COLO668 (cell line): ENCODE measurements around the gene CLK2.
A peak's percentile ranks its signal among the peaks of the same experiment; 100 is the strongest.
"Not testable (repeated sequence)": the region's sequence is repeated elsewhere in the genome, so short reads cannot be mapped to it uniquely, and the experiment has no call there.

Source experiments
- DNase-seq: peaks from one replicate; lab custom pipeline; 2025; ENCODE audit not compliant: unreplicated experiment; lab: John Stamatoyannopoulos, UW

Gene CLK2

DNA sequence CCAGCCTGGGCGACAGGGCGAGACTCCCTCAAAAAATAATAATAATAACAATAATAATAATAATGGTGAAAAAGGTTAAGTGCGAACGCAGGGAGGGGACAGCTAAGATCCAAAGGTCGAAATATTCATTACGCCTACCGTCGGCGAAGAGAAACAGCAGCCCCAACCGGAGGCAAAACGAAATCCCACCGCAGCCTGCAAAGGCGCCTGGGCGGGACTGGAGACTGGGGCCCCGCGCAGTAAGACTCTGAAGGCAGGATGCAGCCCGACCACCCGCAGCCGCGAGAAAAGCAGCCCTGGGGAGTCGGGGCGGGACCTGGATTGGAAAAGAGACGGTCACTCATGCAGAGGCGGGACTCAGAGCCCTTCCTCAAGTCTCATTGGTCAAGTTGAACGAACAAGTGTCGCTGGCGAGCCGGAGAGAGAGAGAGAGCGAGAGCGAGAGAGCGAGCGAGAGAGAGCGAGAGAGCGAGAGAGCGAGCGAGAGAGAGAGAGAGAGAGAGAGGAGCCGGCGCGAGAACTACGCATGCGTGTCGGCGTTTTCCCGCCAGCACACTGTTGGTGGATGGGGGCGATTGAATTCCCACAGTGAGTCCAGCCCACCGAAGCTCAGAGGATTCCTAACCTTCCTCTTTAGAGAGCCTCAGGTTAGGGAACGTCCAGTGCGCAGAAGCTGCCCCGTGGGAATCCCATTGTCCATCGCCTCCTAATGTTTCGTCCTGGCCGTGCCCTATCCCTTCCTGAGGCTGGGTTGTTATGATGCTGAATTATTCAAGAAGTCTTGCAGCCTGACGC lies 28.7 kb downstream of the CLK2 start:
- peak; percentile 99 for DNase-seq

DNA sequence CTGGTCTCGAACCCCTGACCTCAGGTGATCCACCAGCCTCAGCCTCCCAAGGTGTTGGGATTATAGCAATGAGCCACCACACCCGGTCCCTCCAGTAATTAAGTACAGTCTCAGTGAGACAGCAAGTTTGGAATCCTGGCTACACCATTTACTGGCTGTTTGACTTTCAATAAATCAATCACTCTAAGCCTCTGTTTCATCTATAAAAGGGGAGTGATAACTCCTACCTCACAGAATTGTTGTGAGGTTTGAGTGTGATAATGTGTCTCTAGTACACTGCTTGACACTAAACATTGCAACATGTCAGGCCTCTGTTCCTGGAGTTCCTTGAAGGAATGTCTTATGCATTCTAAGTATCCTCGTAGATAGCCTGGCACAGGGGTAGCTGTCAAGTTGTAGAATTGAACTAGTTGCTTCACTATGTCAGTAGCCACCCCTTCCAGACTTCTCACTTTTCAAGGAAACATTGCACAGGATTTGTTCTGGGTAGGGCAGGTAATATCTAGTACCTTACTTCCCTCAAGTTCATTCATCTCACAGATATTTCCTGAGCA lies 30.4 kb downstream of the CLK2 start:
- DNase-seq = no peak

DNA sequence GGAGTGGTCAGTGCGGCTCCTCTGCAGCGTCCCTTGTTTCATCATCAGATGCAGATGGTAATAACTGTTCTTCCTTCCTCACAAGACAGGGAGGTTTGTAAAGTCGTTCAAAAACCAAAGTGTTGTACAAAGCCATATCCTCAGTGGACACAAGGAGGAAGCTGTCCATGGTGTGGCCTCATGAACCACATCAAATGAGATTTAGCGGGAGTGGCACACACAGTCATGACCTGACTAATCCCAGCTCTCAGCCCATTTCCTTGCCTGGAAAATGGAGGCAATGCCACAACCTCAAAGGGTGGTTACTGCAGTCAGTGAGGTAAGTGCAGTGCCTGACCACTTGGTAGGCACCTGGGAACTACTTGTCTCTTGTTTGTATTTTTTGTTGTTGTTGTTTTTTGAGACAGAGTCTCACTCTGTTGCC lies 31.5 kb downstream of the CLK2 start:
- DNase-seq = no peak

DNA sequence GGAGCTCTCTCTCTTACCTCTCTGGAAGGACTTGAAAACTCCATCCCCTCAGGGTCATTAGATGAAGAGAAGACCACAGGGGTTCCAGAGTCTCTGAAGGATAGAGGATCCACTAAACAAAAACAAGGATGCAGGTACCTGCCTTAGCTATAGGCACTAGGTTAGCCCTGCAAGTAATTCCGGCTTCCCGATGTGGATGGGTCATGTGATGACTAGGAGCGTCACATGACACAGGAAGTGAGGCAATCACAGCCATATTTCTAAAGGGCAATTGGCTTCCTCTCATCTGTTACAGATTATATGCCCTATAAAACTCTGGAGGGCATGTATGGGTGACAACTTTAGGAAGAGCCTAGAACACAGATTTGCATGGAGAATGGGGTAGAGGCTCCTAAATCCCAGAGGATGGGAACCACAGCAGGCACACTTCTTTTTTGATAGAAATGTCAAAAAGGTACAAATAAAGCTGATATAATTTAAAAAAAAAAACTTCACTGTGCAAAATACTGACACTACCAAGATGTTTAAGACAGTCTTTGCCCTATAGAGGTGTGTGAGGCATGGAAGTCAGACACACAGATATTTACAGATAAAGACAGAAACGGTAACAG lies 32.1 kb downstream of the CLK2 start:
- DNase-seq = peak; percentile 72

DNA sequence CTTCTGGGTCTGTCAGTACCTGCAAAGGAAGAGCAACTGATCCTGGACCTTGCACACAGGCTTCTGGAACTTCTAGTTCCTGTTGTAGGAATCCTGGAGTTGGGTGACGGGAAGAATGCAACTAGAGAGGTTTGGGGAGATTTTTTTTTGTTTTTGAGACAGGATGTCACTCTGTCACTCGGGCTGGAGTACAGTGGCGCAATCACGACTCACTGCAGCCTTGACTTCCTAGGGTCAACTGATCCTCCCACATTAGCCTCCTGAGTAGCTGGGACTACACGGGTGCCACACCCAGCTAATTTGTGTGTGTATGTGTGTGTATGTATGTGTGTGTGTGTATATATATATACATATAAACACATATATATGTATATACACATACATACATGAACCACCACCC lies 36.9 kb downstream of the CLK2 start:
- DNase-seq = no peak

DNA sequence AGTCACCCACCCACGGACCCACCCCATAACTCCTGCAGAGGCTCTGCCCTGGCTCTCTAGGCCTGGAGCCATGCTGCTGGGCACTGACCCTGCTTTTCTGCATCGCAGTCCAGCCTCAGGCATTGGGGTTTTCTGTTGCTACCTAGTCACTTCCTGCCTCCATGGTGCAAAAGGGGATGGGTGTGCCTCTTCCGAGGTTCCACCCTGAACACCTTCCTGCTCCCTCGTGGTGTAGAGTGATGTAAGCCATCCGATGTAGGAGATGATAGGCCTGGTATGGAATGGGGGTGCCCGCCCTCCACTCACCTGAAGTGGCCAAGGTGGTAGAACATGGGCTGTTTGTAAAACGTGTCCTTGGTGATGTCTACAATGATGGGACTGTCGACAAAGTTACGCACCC lies 37.9 kb downstream of the CLK2 start:
- not testable (repeated sequence) for DNase-seq

DNA sequence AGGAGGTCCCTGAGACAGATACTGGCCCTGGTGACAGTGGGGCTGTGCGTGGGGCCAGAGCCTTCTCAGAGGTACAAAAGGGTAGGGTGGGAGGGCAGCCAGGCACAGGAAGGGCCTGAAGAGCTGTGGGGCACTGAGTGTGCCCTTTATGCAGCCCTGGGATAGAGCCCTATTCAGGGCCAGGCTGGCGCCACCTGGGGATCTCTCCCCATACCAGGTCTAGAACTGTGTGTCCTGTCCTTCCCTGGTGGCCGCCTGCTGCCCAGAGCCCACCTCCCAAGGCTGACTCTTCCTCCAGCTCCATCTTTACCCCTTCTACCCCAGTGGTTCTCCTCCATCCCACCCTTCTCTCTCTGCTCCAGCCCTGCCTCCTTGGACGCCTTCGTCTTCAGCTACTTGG lies 39.8 kb downstream of the CLK2 start:
- not testable (repeated sequence) for DNase-seq

DNA sequence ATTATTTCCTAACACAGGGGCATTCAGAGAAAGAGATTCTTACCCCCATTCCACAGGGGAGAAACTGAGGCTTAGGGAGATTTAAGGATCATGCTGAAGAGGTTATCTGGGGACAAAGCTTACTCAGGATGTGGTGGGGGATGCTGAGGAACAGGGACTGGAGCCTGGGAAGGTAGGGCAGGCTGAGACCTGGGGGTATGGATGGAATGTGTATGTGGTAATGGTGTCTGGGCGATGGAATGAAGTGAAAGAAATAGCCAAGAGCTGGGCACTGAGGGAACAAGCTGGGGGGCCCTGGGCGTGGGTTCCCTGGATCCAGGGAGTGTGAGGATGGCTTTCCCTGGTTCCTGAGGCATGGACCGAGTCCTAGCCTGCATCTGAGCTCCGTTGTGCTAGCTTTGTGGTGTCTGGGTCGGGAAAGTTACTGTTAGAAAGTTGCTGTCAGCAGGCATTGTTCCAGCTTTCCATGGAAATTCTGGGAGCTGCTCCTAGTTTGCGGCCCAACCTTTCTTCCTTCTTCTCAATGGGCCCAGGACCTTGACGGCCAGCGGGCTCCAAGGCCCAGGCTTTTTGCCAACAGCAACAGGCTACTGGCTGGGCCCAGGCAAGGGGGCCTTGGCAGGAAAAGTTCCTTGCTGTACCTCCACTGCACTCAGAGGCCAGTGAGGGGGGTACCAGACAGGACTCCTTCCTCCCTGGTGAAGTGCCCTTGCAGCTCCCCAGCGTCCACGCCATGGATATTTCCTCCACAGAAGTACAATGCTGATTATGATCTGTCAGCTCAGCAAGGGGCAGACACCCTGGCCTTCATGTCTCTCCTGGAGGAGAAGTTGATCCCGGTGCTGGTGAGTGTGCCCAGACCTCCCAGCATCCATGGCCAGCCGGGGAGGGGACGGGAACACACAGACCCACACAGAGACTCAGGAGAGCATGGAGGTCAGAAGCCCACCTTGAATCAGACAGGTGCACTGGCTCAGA lies 41.0 kb downstream of the CLK2 start:
- not testable (repeated sequence) for DNase-seq

DNA sequence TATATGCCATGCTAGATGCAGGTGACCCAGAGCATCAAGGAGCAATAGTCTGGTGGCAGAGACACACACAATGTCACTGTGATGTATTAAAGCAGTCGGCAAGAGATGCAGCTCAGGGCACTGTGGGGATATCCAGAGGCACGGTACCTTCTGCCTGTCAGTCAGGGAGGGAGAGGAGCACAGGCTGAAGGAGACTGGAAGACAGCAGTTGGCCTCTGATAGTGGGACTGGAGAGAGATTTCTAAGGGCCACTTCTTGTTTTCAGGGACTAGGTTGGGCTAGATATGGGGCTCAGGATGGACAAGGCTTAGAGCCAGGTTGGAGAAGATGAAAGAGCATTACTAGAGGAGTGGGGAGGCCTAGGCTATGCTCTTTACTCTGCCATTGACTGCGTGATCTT lies 42.0 kb downstream of the CLK2 start:
- not testable (repeated sequence) for DNase-seq

DNA sequence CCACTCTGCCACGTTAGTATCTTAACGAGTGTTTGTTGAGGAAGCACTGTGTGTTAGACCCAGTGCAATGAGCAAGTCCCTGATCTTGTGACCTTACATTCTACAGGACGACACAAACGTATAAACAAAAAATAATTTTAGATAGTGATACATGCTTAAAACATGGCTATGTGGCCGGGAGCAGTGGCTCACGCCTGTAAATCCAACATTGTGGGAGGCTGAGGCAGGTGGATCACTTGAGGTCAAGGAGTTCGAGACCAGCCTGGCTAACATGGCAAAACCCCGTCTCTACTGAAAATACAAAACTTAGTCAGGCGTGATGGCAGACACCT lies 45.2 kb downstream of the CLK2 start:
- no peak for DNase-seq

DNA sequence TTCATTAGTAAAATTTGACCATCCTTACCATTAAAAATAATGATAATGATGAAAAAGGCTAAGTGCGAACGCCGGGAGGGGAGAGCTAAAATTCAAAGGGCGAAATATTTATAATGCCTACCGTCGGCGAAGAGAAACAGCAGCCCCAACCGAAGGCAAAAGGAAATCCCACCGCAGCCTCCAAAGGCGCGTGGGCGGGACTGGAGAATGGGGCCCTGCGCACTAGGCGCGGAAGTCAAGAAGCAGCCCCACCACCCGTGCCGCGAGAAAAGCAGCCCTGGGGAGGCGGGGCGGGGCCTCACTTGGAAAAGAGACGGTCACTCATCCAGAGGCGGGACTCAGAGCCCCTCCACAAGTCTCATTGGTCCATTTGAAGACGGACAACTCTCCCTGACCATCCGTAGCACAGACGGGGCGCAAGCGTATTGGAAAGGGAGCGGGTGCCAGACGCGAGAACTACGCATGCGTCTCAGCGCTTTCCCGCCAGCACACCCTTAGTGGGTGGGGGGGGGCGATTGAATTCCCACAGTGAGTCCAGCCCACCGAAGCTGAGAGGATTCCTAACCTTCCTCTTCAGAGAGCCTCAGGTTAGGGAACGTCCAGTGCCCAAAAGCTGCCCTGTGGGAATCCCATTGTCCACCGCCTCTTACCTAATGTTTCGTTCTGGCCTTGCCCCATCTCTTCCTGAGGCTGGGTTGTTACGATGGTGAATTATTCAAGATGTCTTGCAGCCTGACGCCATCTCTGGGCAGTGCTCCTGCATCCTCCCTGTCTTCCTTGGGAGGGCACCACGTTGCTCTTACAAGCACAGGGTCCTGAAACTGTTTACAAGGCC lies 45.8 kb downstream of the CLK2 start:
- DNase-seq = peak; percentile 99

DNA sequence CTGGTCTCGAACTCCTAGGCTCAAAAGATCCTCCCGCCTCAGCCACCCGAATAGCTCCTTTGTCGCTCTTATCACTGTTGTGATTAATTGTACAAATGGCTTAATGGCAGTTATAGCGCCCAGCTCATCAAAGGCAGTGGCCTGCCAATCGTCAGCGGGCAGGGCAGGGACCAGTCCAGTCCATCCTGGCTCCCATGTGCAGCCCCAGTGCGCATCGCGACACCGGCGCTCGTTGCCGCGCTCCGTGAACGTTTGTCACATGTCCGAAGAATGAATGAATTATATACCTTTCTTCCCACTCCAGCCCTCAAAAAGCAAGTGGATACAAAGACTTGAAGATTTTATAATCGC lies 46.4 kb downstream of the CLK2 start:
- DNase-seq = peak; percentile 81

DNA sequence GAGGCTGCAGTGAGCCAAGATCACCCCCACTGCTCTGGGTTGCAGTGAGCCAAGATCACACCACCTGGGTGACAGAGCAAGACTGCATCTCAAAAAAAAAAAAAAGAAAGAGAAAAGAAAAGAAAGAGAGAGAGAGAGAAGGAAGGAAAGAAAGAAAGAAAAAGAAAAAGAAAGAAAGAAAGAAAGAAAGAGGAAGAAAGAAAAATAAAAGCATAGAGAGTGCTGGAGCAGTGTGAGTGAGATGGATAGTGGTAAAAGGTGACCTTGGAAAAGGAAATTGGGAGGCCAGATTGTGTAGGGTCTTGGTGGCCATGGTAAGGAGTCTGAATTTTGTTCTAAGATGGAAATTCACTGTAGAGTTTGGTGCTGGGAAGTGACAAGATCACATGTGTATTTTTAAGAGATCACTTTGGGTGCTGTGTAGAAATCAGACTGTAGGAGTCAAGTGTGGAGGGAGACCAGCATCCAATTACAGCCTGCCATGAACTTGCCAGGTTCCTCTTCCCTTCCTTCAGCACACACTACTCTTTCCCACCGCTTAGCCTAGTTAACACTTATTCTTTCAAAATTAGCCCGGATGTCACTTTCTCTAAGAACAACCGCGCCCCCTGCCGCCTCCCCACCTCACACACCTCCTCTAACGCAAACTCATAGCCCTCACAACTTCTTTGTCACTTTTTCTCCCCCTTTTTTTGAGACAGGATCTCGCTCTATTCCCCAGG lies 47.0 kb downstream of the CLK2 start:
- peak; percentile 73 for DNase-seq

DNA sequence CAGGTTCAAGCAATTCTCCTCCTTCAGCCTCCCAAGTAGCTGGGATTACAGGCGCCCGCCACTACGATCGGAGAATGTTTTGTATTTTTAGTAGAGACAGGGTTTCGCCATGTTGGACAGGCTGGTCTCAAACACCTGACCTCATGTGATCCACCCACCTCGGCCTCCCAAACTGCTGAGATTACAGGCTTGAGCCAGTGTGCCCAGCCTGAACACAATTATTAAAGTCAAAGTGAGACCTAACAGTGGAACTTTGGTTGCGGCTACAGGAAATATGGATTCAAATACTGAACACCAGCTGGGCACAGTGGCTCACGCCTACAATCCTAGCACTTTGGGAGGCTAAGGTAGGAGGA lies 47.9 kb downstream of the CLK2 start:
- DNase-seq = not testable (repeated sequence)

DNA sequence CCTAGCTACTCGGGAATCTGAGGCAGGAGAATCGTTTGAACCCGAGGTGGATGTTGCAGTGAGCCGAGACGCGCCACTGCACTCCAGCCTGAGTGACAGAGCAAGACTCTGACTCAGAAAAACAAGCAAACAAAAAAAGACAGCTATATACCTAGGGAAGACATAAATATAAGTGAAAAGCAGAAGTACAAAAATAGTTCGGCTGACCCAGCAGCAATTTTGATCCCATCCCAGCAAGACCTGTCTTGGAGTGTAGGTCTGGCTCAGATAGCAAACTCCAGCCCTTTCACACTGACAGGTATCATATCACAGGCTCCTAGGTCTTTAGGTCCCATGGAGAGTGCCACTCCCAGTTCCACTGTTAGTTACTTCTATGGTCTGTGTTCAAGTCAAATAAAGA lies 50.3 kb downstream of the CLK2 start:
- DNase-seq = no peak

DNA sequence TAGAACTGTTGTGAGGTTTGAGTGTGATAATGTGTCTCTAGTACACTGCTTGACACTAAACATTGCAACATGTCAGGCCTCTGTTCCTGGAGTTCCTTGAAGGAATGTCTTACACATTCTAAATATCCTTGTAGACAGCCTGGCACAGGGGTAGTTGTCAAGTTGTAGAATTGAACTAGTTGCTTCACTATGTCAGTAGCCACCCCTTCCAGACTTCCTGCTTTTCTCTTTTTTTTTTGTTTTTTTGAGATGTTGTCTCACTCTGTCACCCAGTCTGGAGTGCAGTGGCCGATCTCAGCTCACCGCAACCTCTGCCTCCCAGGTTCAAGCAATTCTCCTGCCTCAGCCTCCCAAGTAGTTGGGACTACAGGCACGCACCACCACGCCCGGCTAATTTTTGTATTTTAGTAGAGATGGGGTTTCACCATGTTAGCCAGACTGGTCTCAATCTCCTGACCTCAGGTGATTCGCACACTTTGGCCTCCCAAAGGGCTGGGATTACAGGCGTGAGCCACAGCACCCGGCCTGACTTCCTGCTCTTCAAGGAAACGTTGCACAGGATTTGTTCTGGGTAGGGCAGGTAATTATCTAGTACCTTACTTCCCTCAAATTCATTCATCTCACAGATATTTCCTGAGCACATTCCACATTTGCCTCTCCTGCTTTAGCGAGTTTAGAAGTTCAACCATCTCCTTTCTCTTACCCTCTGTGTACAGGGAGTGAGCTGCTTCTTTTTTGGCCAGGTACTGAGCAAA lies 52.9 kb downstream of the CLK2 start:
- not testable (repeated sequence) for DNase-seq

DNA sequence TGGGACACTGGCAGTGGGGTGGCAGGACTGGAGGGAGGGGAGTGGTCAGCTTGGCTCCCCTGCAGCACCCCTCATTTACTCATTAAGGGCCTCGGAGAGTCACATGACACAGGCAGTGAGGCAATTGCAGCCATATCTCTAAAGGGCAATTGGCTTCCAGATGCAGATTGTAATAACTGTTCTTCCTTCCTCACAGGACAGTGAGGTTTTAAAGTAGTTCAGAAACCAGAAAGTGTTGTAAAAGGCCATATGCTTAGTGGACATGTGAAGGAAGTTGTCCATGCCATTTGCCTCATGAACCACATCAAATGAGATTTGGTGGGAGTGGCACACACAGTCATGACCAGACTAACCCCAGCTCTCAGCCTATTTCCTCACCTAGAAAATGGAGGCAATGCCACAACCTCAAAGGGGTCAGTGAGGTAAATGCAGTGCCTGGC lies 53.7 kb downstream of the CLK2 start:
- no peak for DNase-seq

DNA sequence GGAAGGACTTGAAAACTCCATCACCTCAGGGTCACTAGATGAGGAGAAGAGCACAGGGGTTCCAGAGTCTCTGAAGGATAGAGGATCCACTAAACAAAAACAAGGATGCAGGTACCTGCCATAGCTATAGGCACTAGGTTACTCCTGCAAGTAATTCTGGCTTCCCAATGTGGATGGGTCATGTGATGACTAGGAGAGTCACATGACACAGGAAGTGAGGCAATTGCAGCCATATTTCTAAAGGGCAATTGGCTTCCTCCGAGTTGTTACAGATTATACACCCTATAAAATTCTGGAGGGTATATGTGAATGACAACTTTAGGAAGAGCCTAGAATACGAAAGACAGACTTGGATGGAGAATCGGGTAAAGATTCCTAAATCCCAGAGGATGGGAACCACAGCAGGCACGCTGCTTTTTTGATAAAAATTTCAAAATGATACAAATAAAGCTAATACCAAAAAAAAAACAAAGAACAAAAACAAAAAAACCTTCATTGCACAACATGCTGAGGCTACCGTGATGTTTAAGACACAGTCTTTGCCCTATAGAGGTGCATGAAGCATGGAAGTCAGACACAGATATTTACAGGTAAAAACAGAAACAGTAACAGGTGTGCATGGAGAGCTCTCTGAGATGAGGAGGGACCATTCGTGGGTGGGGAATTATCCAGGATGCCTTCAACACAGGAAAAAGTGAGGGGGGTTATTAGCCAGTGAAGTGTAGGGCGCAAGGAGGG lies 54.3 kb downstream of the CLK2 start:
- DNase-seq = peak; percentile 20

DNA sequence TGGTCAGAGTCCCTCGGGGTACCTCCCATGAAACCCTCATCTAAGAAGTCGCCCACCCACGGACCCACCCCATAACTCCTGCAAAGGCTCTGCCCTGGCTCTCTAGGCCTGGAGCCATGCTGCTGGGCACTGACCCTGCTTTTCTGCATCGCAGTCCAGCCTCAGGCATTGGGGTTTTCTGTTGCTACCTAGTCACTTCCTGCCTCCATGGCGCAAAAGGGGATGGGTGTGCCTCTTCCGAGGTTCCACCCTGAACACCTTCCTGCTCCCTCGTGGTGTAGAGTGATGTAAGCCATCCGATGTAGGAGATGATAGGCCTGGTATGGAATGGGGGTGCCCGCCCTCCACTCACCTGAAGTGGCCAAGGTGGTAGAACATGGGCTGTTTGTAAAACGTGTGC lies 58.6 kb downstream of the CLK2 start:
- not testable (repeated sequence) for DNase-seq
